ENCODE measurements around the gene E2F4.
A peak's percentile ranks its signal among the peaks of the same experiment; 100 is the strongest.

The E2F4 gene

DNA sequence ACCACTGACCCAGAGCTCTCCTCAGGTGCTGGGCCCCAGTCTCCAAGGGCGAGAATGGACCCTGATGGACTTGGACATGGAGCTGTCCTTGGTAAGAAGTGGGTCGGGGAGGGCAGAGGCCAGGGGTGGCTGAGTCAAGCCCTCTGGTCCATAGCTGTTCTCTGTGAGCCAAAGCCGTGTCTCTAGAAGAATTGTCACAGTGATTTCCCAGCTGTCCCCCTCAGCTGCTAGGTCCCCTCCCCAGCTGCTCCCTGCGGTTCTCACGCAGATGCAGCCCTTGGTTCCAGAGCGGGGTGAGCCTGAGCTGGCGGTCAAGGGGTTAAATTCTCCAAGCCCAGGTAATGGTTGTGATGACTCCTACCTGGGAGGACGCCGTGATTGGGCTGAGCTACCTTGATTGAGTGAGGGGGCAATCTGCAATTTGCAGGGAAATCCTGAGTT, 22.9 kb upstream of the E2F4 start:
- Histone ChIP-seq H3K4me3 (ENCODE audit: control insufficient read depth in 1 of 7, extremely low read depth in 1 of 7, insufficient read depth in 4 of 7, low read depth in 2 of 7, low read length in 6 of 7) (no peak overlapping the region), H3K27me3 (replicated peaks in 2 of 5; ENCODE audit: control insufficient read depth in 4 of 5, insufficient read depth in 5 of 5, low read length in 4 of 5) (peaks cover 4 to 93% (median 47%) of the 10 kb centered on the region in 5 experiments)

GRCh38 chr16:67169642-67170167, 22.2 kb upstream of the E2F4 start:
- Histone ChIP-seq H3K9me3 (ENCODE audit: control extremely low read depth in 1 of 5, control insufficient read depth in 4 of 5, insufficient read depth in 2 of 5, low read depth in 1 of 5, low read length in 4 of 5) (no peaks in the 10 kb centered on the region), H3K4me3 (ENCODE audit: control insufficient read depth in 1 of 7, extremely low read depth in 1 of 7, insufficient read depth in 4 of 7, low read depth in 2 of 7, low read length in 6 of 7) (peak overlapping the region in 6 of 7 experiments; percentile 16 to 70 (median 40)), H3K27ac (ENCODE audit: insufficient read depth in 1 of 2, low read depth in 1 of 2, low read length in 2 of 2, poor library complexity in 1 of 2, severe bottlenecking in 2 of 2) (peak overlapping the region in 1 of 2 experiments; percentile 65), H3K4me1 (ENCODE audit: control extremely low read depth in 1 of 4, control insufficient read depth in 4 of 4, insufficient read depth in 4 of 4, low read length in 3 of 4) (peaks cover 0 to 53% (median 38%) of the 10 kb centered on the region in 4 experiments), H3K27me3 (replicated peaks in 2 of 5; ENCODE audit: control insufficient read depth in 4 of 5, insufficient read depth in 5 of 5, low read length in 4 of 5) (peaks cover 4 to 93% (median 47%) of the 10 kb centered on the region in 5 experiments), H3K36me3 (ENCODE audit: control insufficient read depth in 4 of 4, insufficient read depth in 4 of 4, low read length in 3 of 4) (no peaks in the 10 kb centered on the region)
- POLR2A ChIA-PET, result interaction anchor here (0.6 kb wide), 1 partner anchor 323 kb away, joined by 4 read pairs; no protein-coding TSS in a partner anchor
- peak in 2 of 3 donors; percentile 63 to 64 for DNase-seq
- 8% methylated on average over 14 of the region's 24 CpGs for WGBS (ENCODE audit: insufficient coverage)
- CTCF ChIA-PET, result interaction anchor here (1.0 to 3.6 kb wide), 12 partner anchors 8 to 222 kb away, joined by 3 to 15 read pairs (median 4); partner anchors contain the start of genes B3GNT9 and FBXL8

More for the DNA sequence above, 22.9 kb upstream of the E2F4 start:
- 64% methylated on average over 8 of the region's 9 CpGs for WGBS (ENCODE audit: insufficient coverage)
- POLR2A ChIA-PET, result interaction anchor here (0.6 kb wide), 1 partner anchor 323 kb away, joined by 4 read pairs; no protein-coding TSS in a partner anchor
- no peak overlapping the region for H3K27ac ChIP-seq (ENCODE audit: insufficient read depth in 1 of 2, low read depth in 1 of 2, low read length in 2 of 2, poor library complexity in 1 of 2, severe bottlenecking in 2 of 2)
- H3K9me3 ChIP-seq (ENCODE audit: control extremely low read depth in 1 of 5, control insufficient read depth in 4 of 5, insufficient read depth in 2 of 5, low read depth in 1 of 5, low read length in 4 of 5), result no peaks in the 10 kb centered on the region
- CTCF ChIA-PET, result interaction anchor here (0.8 to 3.6 kb wide), 14 partner anchors 8 to 276 kb away, joined by 3 to 15 read pairs (median 4); partner anchors contain the start of genes B3GNT9 and FBXL8
- no peak for DNase-seq
- H3K4me1 ChIP-seq (ENCODE audit: control extremely low read depth in 1 of 4, control insufficient read depth in 4 of 4, insufficient read depth in 4 of 4, low read length in 3 of 4), result peaks cover 0 to 53% (median 36%) of the 10 kb centered on the region in 4 experiments
- no peaks in the 10 kb centered on the region for H3K36me3 ChIP-seq (ENCODE audit: control insufficient read depth in 4 of 4, insufficient read depth in 4 of 4, low read length in 3 of 4)

DNA sequence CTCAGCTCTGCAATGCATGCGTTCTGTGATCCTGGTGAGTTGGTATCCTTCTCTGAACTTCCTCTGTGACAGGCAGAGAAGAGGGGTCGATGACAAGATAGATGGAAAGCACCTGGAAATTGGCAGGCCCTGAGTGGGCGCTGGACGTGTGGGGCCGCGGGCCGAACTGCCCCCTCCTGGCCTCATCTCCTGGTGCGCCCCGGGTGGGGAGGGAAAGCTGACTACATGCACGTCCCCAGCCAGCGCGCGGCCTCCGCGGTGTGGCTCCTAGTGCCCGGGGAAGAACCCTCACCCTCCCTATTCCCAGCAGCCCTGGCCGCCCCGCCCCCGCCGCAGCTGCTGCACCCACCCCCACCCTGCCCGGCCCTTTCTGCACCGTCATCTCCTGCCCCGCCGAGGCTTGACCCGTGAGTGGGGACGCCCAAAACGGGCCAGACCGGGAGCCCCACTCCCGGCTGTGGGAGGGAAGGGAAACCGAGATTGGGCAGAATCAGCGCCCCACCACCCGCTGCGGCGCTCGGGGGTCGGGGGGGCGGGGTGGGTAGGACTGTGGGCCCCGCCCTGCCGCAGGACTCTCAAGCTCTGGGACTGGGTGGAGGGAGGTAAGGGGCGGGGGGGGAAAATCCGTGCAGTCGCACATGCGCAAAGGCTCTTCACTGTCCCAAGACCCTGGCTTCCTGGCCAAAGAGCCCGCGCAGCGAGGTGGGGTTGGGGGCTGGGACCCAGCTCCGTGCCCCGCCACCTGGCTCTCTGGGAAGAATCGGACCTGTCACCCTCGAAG, 21.6 kb upstream of the E2F4 start, which contains the start of gene NOL3:
Gene NOL3, plus strand, starts transcription at position 371 of the 781 bp plus-strand sequence.
- DNase-seq, result peak in 1 of 3 donors; percentile 54
- CTCF ChIA-PET, result interaction anchor here (1.0 to 2.9 kb wide), 7 partner anchors 9 to 223 kb away, joined by 3 to 15 read pairs (median 4); partner anchors contain the start of gene FBXL8
- peaks cover 0 to 51% (median 38%) of the 10 kb centered on the region in 4 experiments for H3K4me1 ChIP-seq (ENCODE audit: control extremely low read depth in 1 of 4, control insufficient read depth in 4 of 4, insufficient read depth in 4 of 4, low read length in 3 of 4)
- WGBS (ENCODE audit: insufficient coverage), result 0% methylated on average over 26 of the region's 50 CpGs
- peak within 1 kb of the TSS in 6 of 7 experiments; percentile 16 to 70 (median 44) for H3K4me3 ChIP-seq (ENCODE audit: control insufficient read depth in 1 of 7, extremely low read depth in 1 of 7, insufficient read depth in 4 of 7, low read depth in 2 of 7, low read length in 6 of 7)
- POLR2A ChIA-PET, result no interaction called here
- H3K27ac ChIP-seq (ENCODE audit: insufficient read depth in 1 of 2, low read depth in 1 of 2, low read length in 2 of 2, poor library complexity in 1 of 2, severe bottlenecking in 2 of 2), result peak within 1 kb of the TSS in 1 of 2 experiments; percentile 65
- H3K27me3 ChIP-seq (replicated peaks in 2 of 5; ENCODE audit: control insufficient read depth in 4 of 5, insufficient read depth in 5 of 5, low read length in 4 of 5), result peaks cover 4 to 93% (median 46%) of the 10 kb centered on the region in 5 experiments
- no peaks in the 10 kb centered on the region for H3K36me3 ChIP-seq (ENCODE audit: control insufficient read depth in 4 of 4, insufficient read depth in 4 of 4, low read length in 3 of 4)
- no peaks in the 10 kb centered on the region for H3K9me3 ChIP-seq (ENCODE audit: control extremely low read depth in 1 of 5, control insufficient read depth in 4 of 5, insufficient read depth in 2 of 5, low read depth in 1 of 5, low read length in 4 of 5)

DNA sequence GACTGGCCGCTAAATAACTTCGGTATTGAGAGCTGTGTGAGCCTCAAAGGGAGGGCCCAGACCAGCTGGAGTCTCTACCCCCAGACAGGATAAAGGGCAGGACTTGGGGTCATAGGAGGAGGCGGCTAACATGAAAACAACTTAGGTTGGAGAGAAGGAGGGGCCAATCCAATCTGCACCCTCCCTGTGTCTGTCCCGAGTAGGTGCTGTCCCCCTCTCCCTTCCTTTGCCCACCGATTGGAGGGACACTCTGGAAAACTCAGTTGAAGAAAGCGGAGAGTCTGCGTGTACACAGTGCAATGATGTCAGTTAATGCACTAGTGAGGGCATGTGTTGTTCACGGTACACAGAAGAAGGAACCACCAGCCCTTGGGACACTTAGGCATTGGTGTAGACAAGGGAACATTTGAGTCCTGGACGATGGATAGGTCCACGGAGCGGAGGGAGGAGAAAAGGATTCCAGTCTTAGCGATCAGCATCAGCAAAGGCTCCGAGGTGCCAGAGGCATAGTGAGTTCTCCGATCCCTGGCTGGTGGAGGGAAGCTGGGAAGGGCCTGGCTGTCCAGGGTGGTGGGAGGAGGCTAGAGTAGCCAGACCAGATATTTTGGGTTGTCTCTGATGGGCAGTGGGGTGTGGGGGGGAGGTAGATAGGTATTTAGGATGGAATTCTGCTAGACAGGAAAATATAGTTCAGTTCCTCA, 20.9 kb upstream of the E2F4 start:
- peaks cover 4 to 93% (median 48%) of the 10 kb centered on the region in 5 experiments for H3K27me3 ChIP-seq (replicated peaks in 2 of 5; ENCODE audit: control insufficient read depth in 4 of 5, insufficient read depth in 5 of 5, low read length in 4 of 5)
- no peak for DNase-seq
- no peaks in the 10 kb centered on the region for H3K9me3 ChIP-seq (ENCODE audit: control extremely low read depth in 1 of 5, control insufficient read depth in 4 of 5, insufficient read depth in 2 of 5, low read depth in 1 of 5, low read length in 4 of 5)
- WGBS (ENCODE audit: insufficient coverage), result 64% methylated on average over 9 of the region's 14 CpGs
- peak overlapping the region in 4 of 7 experiments; percentile 8 to 66 (median 48) for H3K4me3 ChIP-seq (ENCODE audit: control insufficient read depth in 1 of 7, extremely low read depth in 1 of 7, insufficient read depth in 4 of 7, low read depth in 2 of 7, low read length in 6 of 7)
- ChIA-PET POLR2A (no interaction called here), CTCF (interaction anchor here (1.0 to 2.9 kb wide), 5 partner anchors 10 to 143 kb away, joined by 3 to 15 read pairs (median 3); partner anchors contain the start of gene FBXL8)
- peaks cover 0 to 44% (median 35%) of the 10 kb centered on the region in 4 experiments for H3K4me1 ChIP-seq (ENCODE audit: control extremely low read depth in 1 of 4, control insufficient read depth in 4 of 4, insufficient read depth in 4 of 4, low read length in 3 of 4)
- peak overlapping the region in 1 of 2 experiments; percentile 9 for H3K27ac ChIP-seq (ENCODE audit: insufficient read depth in 1 of 2, low read depth in 1 of 2, low read length in 2 of 2, poor library complexity in 1 of 2, severe bottlenecking in 2 of 2)
- H3K36me3 ChIP-seq (ENCODE audit: control insufficient read depth in 4 of 4, insufficient read depth in 4 of 4, low read length in 3 of 4), result no peaks in the 10 kb centered on the region

- peaks cover 0 to 47% (median 40%) of the 10 kb centered on the region in 4 experiments for H3K4me1 ChIP-seq (ENCODE audit: control extremely low read depth in 1 of 4, control insufficient read depth in 4 of 4, insufficient read depth in 4 of 4, low read length in 3 of 4)
- 100% methylated on average over 1 of the region's 1 CpG for WGBS (ENCODE audit: insufficient coverage)
- no peak overlapping the region for H3K27ac ChIP-seq (ENCODE audit: insufficient read depth in 1 of 2, low read depth in 1 of 2, low read length in 2 of 2, poor library complexity in 1 of 2, severe bottlenecking in 2 of 2)
- peaks cover 4 to 93% (median 53%) of the 10 kb centered on the region in 5 experiments for H3K27me3 ChIP-seq (replicated peaks in 2 of 5; ENCODE audit: control insufficient read depth in 4 of 5, insufficient read depth in 5 of 5, low read length in 4 of 5)
- no peaks in the 10 kb centered on the region for H3K9me3 ChIP-seq (ENCODE audit: control extremely low read depth in 1 of 5, control insufficient read depth in 4 of 5, insufficient read depth in 2 of 5, low read depth in 1 of 5, low read length in 4 of 5)
- ChIA-PET CTCF (interaction anchor here (0.7 to 3.7 kb wide), 11 partner anchors 10 to 230 kb away, joined by 3 to 21 read pairs (median 5); partner anchors contain the start of genes EXOC3L1, FBXL8 and TRADD), POLR2A (no interaction called here)
- peak overlapping the region in 2 of 7 experiments; percentile 54 to 70 for H3K4me3 ChIP-seq (ENCODE audit: control insufficient read depth in 1 of 7, extremely low read depth in 1 of 7, insufficient read depth in 4 of 7, low read depth in 2 of 7, low read length in 6 of 7)
- DNase-seq, result no peak
- H3K36me3 ChIP-seq (ENCODE audit: control insufficient read depth in 4 of 4, insufficient read depth in 4 of 4, low read length in 3 of 4), result peaks cover 0 to 2% (median 0%) of the 10 kb centered on the region in 4 experiments
Measured at GRCh38 chr16:67173323-67173722, 18.6 kb upstream of the E2F4 start.
